SK-N-MC (cell line): ENCODE results near the gene SUN1.

Experiments
- EZH2 ChIP-seq: fragments of 200-600 bp; sonication (generic); IDR thresholded peaks from one replicate; pipeline ENCODE4 v1.6.1; 2017; ENCODE audit warnings: antibody characterized with exemption
- POLR2AphosphoS5 ChIP-seq: IDR thresholded peaks from 2 replicates; pipeline ENCODE4 v1.6.1; 2012; ENCODE audit warnings: mild to moderate bottlenecking, low read depth, low read length, borderline replicate concordance

- TF ChIP-seq EZH2 (no peak), POLR2AphosphoS5 (no peak)
Measured at GRCh38 chr7:900331-901040, 68.2 kb downstream of the SUN1 start.
